ENCODE measurements around the gene OTOA.

GRCh38 chr16:21703589-21704174, 39.9 kb downstream of the OTOA start:
- TF ChIP-seq POLR2A (IDR thresholded peaks at IDR 0.05; ENCODE audit: extremely low read depth, insufficient read length) = no peak
- TF ChIP-seq, protein P1, sequence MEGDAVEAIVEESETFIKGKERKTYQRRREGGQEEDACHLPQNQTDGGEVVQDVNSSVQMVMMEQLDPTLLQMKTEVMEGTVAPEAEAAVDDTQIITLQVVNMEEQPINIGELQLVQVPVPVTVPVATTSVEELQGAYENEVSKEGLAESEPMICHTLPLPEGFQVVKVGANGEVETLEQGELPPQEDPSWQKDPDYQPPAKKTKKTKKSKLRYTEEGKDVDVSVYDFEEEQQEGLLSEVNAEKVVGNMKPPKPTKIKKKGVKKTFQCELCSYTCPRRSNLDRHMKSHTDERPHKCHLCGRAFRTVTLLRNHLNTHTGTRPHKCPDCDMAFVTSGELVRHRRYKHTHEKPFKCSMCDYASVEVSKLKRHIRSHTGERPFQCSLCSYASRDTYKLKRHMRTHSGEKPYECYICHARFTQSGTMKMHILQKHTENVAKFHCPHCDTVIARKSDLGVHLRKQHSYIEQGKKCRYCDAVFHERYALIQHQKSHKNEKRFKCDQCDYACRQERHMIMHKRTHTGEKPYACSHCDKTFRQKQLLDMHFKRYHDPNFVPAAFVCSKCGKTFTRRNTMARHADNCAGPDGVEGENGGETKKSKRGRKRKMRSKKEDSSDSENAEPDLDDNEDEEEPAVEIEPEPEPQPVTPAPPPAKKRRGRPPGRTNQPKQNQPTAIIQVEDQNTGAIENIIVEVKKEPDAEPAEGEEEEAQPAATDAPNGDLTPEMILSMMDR (IDR thresholded peaks at IDR 0.05; ENCODE audit: low read depth, low read length) = no peak
